ENCODE results near the gene LIN28B.

LIN28B gene

GRCh38 chr6:105116150-105116549 lies 159.2 kb downstream of the LIN28B start:
- no peak for DNase-seq

DNA sequence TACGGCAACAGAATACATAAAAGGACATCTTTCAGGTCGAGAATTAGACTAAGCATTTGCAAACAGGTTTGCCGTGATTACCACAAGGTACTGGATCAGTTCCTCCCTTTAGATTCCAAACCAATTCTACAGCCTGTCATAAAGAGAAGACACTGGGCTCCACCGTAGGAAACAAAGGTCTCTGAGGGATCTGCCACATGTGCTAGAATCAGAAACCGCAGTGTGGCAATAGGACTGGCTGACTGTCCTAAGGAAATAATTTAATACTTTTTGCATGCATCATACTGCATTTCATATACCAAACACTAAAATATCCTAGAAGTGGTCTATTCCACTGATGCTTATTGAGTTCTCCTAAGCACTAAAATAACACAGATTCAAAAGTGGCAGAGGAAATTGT lies 163.7 kb downstream of the LIN28B start:
- DNase-seq, result no peak

DNA sequence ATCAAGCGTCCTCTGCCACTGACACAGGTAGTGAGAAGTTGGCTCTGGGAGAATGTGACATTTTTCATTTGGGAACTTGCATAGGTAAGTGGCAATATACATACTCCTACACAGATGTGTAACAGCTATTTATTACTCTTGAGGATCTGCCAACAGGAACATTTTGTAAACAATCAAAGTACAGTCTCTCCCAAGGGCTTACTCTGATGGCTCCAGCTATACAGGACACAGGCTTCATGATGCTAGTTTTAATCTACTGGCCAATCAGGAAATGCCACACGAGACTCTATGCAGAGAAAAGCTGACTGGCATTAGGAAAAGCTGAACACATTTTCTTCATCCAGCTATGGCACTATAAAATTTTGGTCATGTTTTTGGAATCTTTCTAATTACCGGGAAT lies 165.1 kb downstream of the LIN28B start:
- no peak for DNase-seq

- DNase-seq, result no peak
Observed at GRCh38 chr6:105122717-105123116, 165.8 kb downstream of the LIN28B start.

Data from RPMI8226 (cell line).